ENCODE data around the gene TCFL5. TPM values are rescaled to one million over a fixed set of nuclear protein-coding genes. Genes with fewer than 3 reads are reported as not detected.

The TCFL5 gene
- polyA plus RNA-seq, 3 donors = 0.38 to 3.5 (median 0.89) TPM

GRCh38 chr20:62795023-62795761 is 66.4 kb downstream of the TCFL5 start:
- intact Hi-C loops (cut with micrococcal nuclease) = loop anchor here (5.0 to 10.0 kb wide), 3 partner anchors 130 to 390 kb away; partner anchors contain the start of genes CABLES2 (in 2 of the 2) and DIDO1 (in 1 of the 2)
- Histone ChIP-seq H3K4me2 (replicated peaks; ENCODE audit: extremely low read depth, low read length, poor library complexity, severe bottlenecking) (peak overlapping the region; percentile 99), H3K79me2 (ENCODE audit: insufficient read depth, low read length) (peaks cover 14% of the 10 kb centered on the region), H2AFZ (ENCODE audit: insufficient read depth, low read depth, low read length, poor library complexity, severe bottlenecking) (peak overlapping the region; percentile 85), H3K27me3 (ENCODE audit: control insufficient read depth in 2 of 2, insufficient read depth in 2 of 2, low read length in 2 of 2) (no peaks in the 10 kb centered on the region), H3K36me3 (replicated peaks in 1 of 2; ENCODE audit: control insufficient read depth in 1 of 2, insufficient read depth in 2 of 2, low read length in 2 of 2) (peaks cover 12 to 21% of the 10 kb centered on the region in 2 donors), H3K4me3 (replicated peaks in 1 of 3; ENCODE audit: low read depth in 2 of 3, low read length in 3 of 3) (peak overlapping the region; percentile 54 to 88 (median 59)), H4K20me1 (ENCODE audit: insufficient read depth, low read length) (peaks cover 13% of the 10 kb centered on the region), H3K9me3 (replicated peaks in 1 of 2; ENCODE audit: control insufficient read depth in 1 of 2, insufficient read depth in 1 of 2, low read length in 2 of 2) (no peaks in the 10 kb centered on the region), H3K9ac (ENCODE audit: insufficient read depth, low read length, poor library complexity, severe bottlenecking) (peak overlapping the region; percentile 72), H3K27ac (ENCODE audit: low read depth in 1 of 2, low read length in 2 of 2) (peak overlapping the region; percentile 79 to 92), H3K4me1 (ENCODE audit: control insufficient read depth in 1 of 2, insufficient read depth in 2 of 2, low read length in 2 of 2) (peaks cover 44 to 54% of the 10 kb centered on the region in 2 donors)
- Mint-ChIP-seq H3K9me3 (peaks cover 0 to 3% (median 0%) of the 10 kb centered on the region in 7 donors), H3K27me3 (ENCODE audit: low read depth in 3 of 3) (peaks cover 1 to 2% (median 2%) of the 10 kb centered on the region in 3 donors), H3K27ac (peak overlapping the region; percentile 87 to 93 (median 92)), H3K36me3 (peaks cover 22 to 26% of the 10 kb centered on the region in 2 donors), H3K4me1 (peaks cover 48% of the 10 kb centered on the region), H3K4me3 (peak overlapping the region; percentile 82 to 87)
- 0% methylated on average over 68 of the region's 68 CpGs for WGBS (ENCODE audit: insufficient coverage)
- DNase-seq = peak in 2 of 3 donors; percentile 29 to 38
- TF ChIP-seq CTCF (IDR thresholded peaks at IDR 0.05) = no peak

- Mint-ChIP-seq H3K27ac (peak overlapping the region; percentile 92 to 99 (median 94)), H3K9me3 (peaks cover 0 to 3% (median 0%) of the 10 kb centered on the region in 7 donors), H3K27me3 (ENCODE audit: low read depth in 3 of 3) (peaks cover 0 to 1% (median 1%) of the 10 kb centered on the region in 3 donors), H3K36me3 (peaks cover 12 to 16% of the 10 kb centered on the region in 2 donors), H3K4me3 (peak overlapping the region; percentile 82 to 87), H3K4me1 (peaks cover 44% of the 10 kb centered on the region)
- no peaks in the 10 kb centered on the region for H3K9me3 ChIP-seq (replicated peaks in 1 of 2; ENCODE audit: control insufficient read depth in 1 of 2, insufficient read depth in 1 of 2, low read length in 2 of 2)
- peak; percentile 94 to 97 (median 95) for DNase-seq
- WGBS (ENCODE audit: insufficient coverage) = 1% methylated on average over 60 of the region's 69 CpGs
- TF ChIP-seq CTCF (IDR thresholded peaks at IDR 0.05) = no peak
- intact Hi-C loops (cut with micrococcal nuclease) = loop anchor here (5.0 to 10.0 kb wide), 6 partner anchors 52 to 389 kb away; partner anchors contain the start of genes CABLES2 (in 1 of the 2) and DIDO1 (in 1 of the 2)
- peak overlapping the region; percentile 72 for H3K9ac ChIP-seq (ENCODE audit: insufficient read depth, low read length, poor library complexity, severe bottlenecking)
- peak overlapping the region; percentile 99 for H3K4me2 ChIP-seq (replicated peaks; ENCODE audit: extremely low read depth, low read length, poor library complexity, severe bottlenecking)
- H4K20me1 ChIP-seq (ENCODE audit: insufficient read depth, low read length) = peaks cover 13% of the 10 kb centered on the region
- H2AFZ ChIP-seq (ENCODE audit: insufficient read depth, low read depth, low read length, poor library complexity, severe bottlenecking) = peak overlapping the region; percentile 85
- peaks cover 44 to 54% of the 10 kb centered on the region in 2 donors for H3K4me1 ChIP-seq (ENCODE audit: control insufficient read depth in 1 of 2, insufficient read depth in 2 of 2, low read length in 2 of 2)
- peaks cover 14% of the 10 kb centered on the region for H3K79me2 ChIP-seq (ENCODE audit: insufficient read depth, low read length)
- H3K36me3 ChIP-seq (replicated peaks in 1 of 2; ENCODE audit: control insufficient read depth in 1 of 2, insufficient read depth in 2 of 2, low read length in 2 of 2) = peaks cover 3 to 11% of the 10 kb centered on the region in 2 donors
- H3K27me3 ChIP-seq (ENCODE audit: control insufficient read depth in 2 of 2, insufficient read depth in 2 of 2, low read length in 2 of 2) = no peaks in the 10 kb centered on the region
- peak overlapping the region; percentile 92 to 94 for H3K27ac ChIP-seq (ENCODE audit: low read depth in 1 of 2, low read length in 2 of 2)
- peak overlapping the region; percentile 54 to 88 (median 59) for H3K4me3 ChIP-seq (replicated peaks in 1 of 3; ENCODE audit: low read depth in 2 of 3, low read length in 3 of 3)
These were observed 67.5 kb downstream of the TCFL5 start for GRCh38 chr20:62794007-62794724.

Measured in CD14-positive monocyte (primary cell).